ENCODE data around the gene CERS3.

Gene CERS3

DNA sequence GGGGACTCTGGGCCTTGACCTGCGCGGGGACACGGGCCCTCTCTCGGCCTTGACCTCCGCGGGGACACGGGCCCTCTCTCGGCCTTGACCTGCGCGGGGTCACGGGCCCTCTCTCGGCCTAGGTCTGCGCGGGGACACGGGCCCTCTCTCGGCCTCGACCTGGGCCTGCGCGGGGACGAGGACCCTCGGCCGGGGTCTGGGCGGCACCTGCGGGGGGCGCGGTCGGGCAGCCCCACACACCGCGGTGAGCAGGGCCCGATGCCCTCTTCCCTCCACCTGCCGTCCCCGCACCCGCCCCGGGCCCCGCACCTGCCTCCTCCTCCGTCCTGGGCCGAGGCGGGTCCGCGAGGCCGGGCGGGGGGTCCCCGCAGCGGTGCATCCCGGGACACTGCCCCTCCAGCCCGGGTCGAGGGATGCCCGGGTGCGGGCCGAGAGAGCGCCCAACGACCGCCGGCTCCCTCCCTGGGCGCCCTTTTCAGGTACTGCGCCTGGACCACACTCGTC lies 15.6 kb upstream of the CERS3 start:
- H3K27ac Mint-ChIP-seq, result no peak overlapping the region
- peak overlapping the region in 1 of 2 donors; percentile 53 for H3K4me3 Mint-ChIP-seq
- ATAC-seq, result peak; percentile 85
- H3K27me3 Mint-ChIP-seq, result no peaks in the 10 kb centered on the region
- H3K9me3 Mint-ChIP-seq, result no peaks in the 10 kb centered on the region
- DNase-seq, result peak in 1 of 2 donors; percentile 15
- peaks cover 16% of the 10 kb centered on the region for H3K4me1 Mint-ChIP-seq

GRCh38 chr15:100542290-100542689 lies 13.5 kb upstream of the CERS3 start:
- no peak for ATAC-seq
- no peak overlapping the region for H3K27ac Mint-ChIP-seq
- no peak overlapping the region for H3K4me3 Mint-ChIP-seq
- peaks cover 0 to 16% of the 10 kb centered on the region in 2 donors for H3K9me3 Mint-ChIP-seq
- peaks cover 16% of the 10 kb centered on the region for H3K4me1 Mint-ChIP-seq
- DNase-seq, result no peak
- no peaks in the 10 kb centered on the region for H3K27me3 Mint-ChIP-seq

- H3K9me3 Mint-ChIP-seq, result peaks cover 0 to 19% of the 10 kb centered on the region in 2 donors
- ATAC-seq (no peak), DNase-seq (no peak)
- no peak overlapping the region for H3K4me3 Mint-ChIP-seq
- H3K27ac Mint-ChIP-seq, result no peak overlapping the region
- no peaks in the 10 kb centered on the region for H3K27me3 Mint-ChIP-seq
- H3K4me1 Mint-ChIP-seq, result no peaks in the 10 kb centered on the region
These were observed 8.6 kb upstream of the CERS3 start for GRCh38 chr15:100537331-100537730.

DNA sequence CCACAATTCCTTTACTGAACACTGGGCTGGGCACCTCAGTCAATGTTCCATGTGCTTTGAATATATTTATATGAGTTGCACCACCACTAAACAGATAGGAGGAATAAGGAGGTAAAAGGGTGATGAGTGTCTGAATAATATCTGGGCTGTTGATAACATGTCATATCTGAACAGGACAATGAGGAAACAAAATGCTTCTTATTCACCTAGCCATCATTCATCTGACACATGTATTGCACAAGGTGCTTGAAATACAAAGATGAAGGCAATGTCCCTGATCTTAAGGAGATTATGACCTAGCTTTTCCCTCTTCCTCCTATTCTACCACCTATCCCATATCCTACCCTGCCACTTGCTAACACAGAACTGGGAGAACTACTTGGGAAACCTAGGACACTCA lies 8.0 kb upstream of the CERS3 start:
- peaks cover 0 to 19% of the 10 kb centered on the region in 2 donors for H3K9me3 Mint-ChIP-seq
- DNase-seq (no peak), ATAC-seq (no peak)
- no peak overlapping the region for H3K4me3 Mint-ChIP-seq
- peak overlapping the region in 1 of 2 donors; percentile 41 for H3K27ac Mint-ChIP-seq
- no peaks in the 10 kb centered on the region for H3K4me1 Mint-ChIP-seq
- peaks cover 2% of the 10 kb centered on the region for H3K27me3 Mint-ChIP-seq

DNA sequence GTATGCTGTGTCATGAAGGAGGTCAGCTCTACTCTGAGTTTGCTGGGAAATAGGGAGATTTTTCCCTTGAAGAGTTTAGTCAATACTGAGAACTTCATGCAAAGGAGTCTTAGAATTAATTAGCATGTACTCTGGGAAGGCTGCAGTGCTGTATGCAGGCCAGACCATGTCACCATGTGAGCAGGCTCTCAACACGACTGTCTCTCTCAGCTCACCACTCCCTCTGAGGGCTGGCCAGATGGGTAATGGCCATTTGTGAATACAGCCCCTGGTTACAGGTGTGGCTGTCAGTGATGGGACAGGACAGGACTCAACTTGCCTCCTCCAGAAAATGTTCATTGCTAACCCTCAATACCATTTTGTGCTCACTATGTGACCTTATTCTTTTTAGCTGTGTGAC lies 5.1 kb upstream of the CERS3 start:
- Mint-ChIP-seq H3K27ac (no peak overlapping the region), H3K27me3 (peaks cover 6% of the 10 kb centered on the region), H3K4me3 (no peak overlapping the region), H3K4me1 (no peaks in the 10 kb centered on the region), H3K9me3 (peaks cover 0 to 15% of the 10 kb centered on the region in 2 donors)
- no peak for DNase-seq
- ATAC-seq, result no peak

- H3K4me3 Mint-ChIP-seq, result no peak overlapping the region
- no peaks in the 10 kb centered on the region for H3K9me3 Mint-ChIP-seq
- DNase-seq (no peak), ATAC-seq (no peak)
- no peaks in the 10 kb centered on the region for H3K4me1 Mint-ChIP-seq
- peaks cover 6% of the 10 kb centered on the region for H3K27me3 Mint-ChIP-seq
- H3K27ac Mint-ChIP-seq, result no peak overlapping the region
These were observed 3.1 kb upstream of the CERS3 start for GRCh38 chr15:100531823-100532327.

GRCh38 chr15:100531204-100531603 lies 2.5 kb upstream of the CERS3 start:
- Mint-ChIP-seq H3K9me3 (no peaks in the 10 kb centered on the region), H3K27ac (no peak overlapping the region), H3K4me1 (no peaks in the 10 kb centered on the region), H3K27me3 (peaks cover 6% of the 10 kb centered on the region), H3K4me3 (no peak overlapping the region)
- ATAC-seq (no peak), DNase-seq (no peak)

DNA sequence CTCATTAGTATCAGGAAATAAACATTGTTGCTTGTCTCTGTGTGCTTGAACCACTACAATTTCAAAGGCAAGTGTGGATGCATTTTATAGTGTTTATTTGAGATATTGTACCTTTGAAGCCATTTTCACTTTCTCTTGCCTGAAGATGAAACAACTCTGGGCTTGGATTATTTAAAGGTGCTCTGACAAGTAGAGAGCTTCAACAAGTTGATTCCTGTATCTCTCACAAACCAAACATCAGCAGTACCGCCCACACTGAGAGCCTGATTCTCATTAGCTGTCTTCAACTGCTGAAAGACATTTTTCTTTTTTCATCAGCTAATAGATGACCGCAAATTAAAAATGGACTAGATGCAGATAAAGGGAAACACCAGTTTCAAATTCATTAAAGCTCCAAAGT lies 806 bp upstream of the CERS3 start:
- Mint-ChIP-seq H3K9me3 (no peaks in the 10 kb centered on the region), H3K27ac (peak overlapping the region in 1 of 2 donors; percentile 73), H3K27me3 (peaks cover 6% of the 10 kb centered on the region), H3K4me3 (no peak overlapping the region), H3K4me1 (no peaks in the 10 kb centered on the region)
- DNase-seq, result no peak
- ATAC-seq, result no peak

DNA sequence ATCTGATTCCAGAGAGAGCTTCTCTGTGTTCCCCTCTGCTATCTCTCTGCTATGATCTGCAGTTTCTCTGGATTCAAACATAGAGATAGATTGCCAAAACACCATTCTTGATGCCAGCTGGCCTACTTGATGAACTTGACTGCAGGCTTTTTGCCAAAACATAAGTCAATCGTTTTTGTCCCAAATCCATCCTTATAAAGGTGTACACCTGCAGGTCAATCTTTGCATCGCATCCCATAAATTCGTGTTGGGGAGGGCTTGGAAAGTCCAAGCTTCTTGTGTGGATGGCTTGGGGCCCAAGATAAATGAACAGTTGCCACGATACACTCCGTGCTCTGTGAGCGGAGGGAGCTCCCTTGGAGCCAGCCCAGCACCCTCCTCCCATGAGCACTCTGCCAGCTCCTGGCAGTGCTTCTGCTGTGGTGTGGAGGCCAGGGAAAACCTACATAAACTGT lies 2.7 kb downstream of the CERS3 start:
- no peak overlapping the region for H3K27ac Mint-ChIP-seq
- DNase-seq (no peak), ATAC-seq (no peak)

GRCh38 chr15:100525436-100525835 lies 3.3 kb downstream of the CERS3 start:
- DNase-seq (no peak), ATAC-seq (no peak)
- H3K4me1 Mint-ChIP-seq, result peaks cover 10% of the 10 kb centered on the region
- H3K4me3 Mint-ChIP-seq, result no peak overlapping the region
- H3K27me3 Mint-ChIP-seq, result no peaks in the 10 kb centered on the region
- no peaks in the 10 kb centered on the region for H3K9me3 Mint-ChIP-seq
- no peak overlapping the region for H3K27ac Mint-ChIP-seq

More for the DNA sequence above, 2.7 kb downstream of the CERS3 start:
- Mint-ChIP-seq H3K4me3 (no peak overlapping the region), H3K4me1 (peaks cover 4% of the 10 kb centered on the region), H3K27me3 (no peaks in the 10 kb centered on the region), H3K9me3 (no peaks in the 10 kb centered on the region)

DNA sequence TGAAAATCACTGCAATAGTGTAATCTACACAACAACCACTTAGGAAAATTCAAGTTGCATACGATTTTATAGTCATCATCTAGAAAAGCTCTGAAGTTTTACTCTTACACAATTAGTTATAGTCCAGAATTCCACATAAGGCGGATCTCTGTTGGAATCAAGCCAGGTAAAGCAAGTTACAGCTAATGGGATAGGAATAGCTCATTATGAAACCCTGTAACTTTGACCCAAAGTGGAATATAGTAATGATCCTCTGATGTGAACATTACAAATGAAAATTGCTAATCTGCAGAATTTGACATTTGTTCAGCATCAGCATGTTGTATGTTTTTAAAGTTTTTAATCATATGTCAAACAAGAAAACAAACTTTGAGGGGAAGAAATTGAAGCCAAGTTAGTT lies 4.4 kb downstream of the CERS3 start:
- Mint-ChIP-seq H3K4me1 (peaks cover 18% of the 10 kb centered on the region), H3K27ac (no peak overlapping the region), H3K9me3 (no peaks in the 10 kb centered on the region), H3K4me3 (no peak overlapping the region), H3K27me3 (no peaks in the 10 kb centered on the region)
- ATAC-seq (no peak), DNase-seq (no peak)

DNA sequence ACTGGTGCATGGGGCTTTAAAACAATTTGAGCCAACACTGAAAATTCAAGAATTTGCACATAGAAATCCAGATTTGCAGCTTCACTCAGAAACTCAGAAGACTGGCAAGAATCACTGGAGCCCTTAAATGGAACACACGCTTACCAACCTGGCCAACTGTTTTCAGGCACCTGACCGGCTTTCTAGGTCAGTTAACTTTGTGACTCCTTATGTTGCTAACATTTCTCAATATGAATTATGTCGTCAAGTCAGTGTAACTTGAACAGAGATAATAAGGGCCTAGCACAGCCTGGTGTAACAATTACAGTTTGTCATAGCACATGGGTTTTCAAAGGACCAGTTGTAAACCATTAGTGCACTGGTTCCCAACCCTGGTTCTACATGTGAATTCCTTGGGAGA lies 6.8 kb downstream of the CERS3 start:
- no peaks in the 10 kb centered on the region for H3K27me3 Mint-ChIP-seq
- no peak for DNase-seq
- no peaks in the 10 kb centered on the region for H3K9me3 Mint-ChIP-seq
- no peak overlapping the region for H3K4me3 Mint-ChIP-seq
- H3K4me1 Mint-ChIP-seq, result peaks cover 18% of the 10 kb centered on the region
- no peak overlapping the region for H3K27ac Mint-ChIP-seq
- ATAC-seq, result no peak

- H3K4me3 Mint-ChIP-seq, result no peak overlapping the region
- H3K27me3 Mint-ChIP-seq, result no peaks in the 10 kb centered on the region
- no peaks in the 10 kb centered on the region for H3K9me3 Mint-ChIP-seq
- peak overlapping the region; percentile 65 to 87 for H3K27ac Mint-ChIP-seq
- peak; percentile 4 to 9 for DNase-seq
- peaks cover 18% of the 10 kb centered on the region for H3K4me1 Mint-ChIP-seq
- peak; percentile 45 for ATAC-seq
These were observed 8.4 kb downstream of the CERS3 start for GRCh38 chr15:100520132-100520921.

- peak overlapping the region in 1 of 2 donors; percentile 54 for H3K27ac Mint-ChIP-seq
- no peak overlapping the region for H3K4me3 Mint-ChIP-seq
- DNase-seq, result no peak
- peaks cover 18% of the 10 kb centered on the region for H3K4me1 Mint-ChIP-seq
- peaks cover 6% of the 10 kb centered on the region for H3K27me3 Mint-ChIP-seq
- ATAC-seq, result no peak
- H3K9me3 Mint-ChIP-seq, result no peaks in the 10 kb centered on the region
These were observed 10.9 kb downstream of the CERS3 start for GRCh38 chr15:100517846-100518245.

GRCh38 chr15:100516643-100517512 lies 11.9 kb downstream of the CERS3 start:
- Mint-ChIP-seq H3K27ac (no peak overlapping the region), H3K4me3 (no peak overlapping the region), H3K27me3 (peaks cover 8% of the 10 kb centered on the region), H3K4me1 (peaks cover 18% of the 10 kb centered on the region), H3K9me3 (no peaks in the 10 kb centered on the region)
- DNase-seq (no peak), ATAC-seq (no peak)

DNA sequence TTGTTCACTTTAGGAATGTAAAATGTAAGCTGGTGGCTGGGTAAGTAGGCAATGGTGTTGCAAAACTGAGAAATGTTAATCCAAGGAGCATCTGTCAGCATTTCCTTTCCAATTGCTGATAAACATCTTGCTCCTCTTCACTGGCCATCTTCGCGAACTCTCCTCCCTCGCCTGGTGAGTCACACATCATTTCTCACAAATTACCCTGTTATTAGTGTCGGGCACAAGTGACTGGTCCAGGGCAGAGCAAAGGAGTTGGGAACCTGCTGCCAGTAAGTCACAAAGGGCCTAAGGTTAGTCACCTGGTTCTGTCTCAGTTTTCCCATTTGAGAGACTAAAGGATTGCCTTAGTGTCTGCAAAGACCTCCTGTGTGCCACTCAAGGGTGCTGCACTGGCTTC lies 13.0 kb downstream of the CERS3 start:
- no peak overlapping the region for H3K4me3 Mint-ChIP-seq
- no peaks in the 10 kb centered on the region for H3K9me3 Mint-ChIP-seq
- ATAC-seq, result no peak
- peaks cover 8% of the 10 kb centered on the region for H3K27me3 Mint-ChIP-seq
- DNase-seq, result no peak
- H3K27ac Mint-ChIP-seq, result peak overlapping the region in 1 of 2 donors; percentile 15
- H3K4me1 Mint-ChIP-seq, result peaks cover 11% of the 10 kb centered on the region

Measured in stimulated activated naive CD8-positive, alpha-beta T cell treated with anti-CD3 and anti-CD28 coated beads, Interleukin-15, amount 100 ng/mL, for 72 hours (primary cell).